Activated CD4-positive, alpha-beta T cell treated with anti-CD3 and anti-CD28 coated beads, Interleukin-2, Interleukin-4, amounts not matched to agents 100 ng/mL and 50 ng/mL, durations not matched to agents 16 hours and 8 hours (primary cell): Measurements from ENCODE around the gene KRT6C.
"Not testable (repeated sequence)": the region's sequence is repeated elsewhere in the genome, so short reads cannot be mapped to it uniquely, and the experiment has no call there.

Experiments
- DNase-seq: peaks from one replicate; pipeline ENCODE4 v3.0.0-alpha.2; 2020; ENCODE audit warnings: low spot score

KRT6C gene

GRCh38 chr12:52473768-52474167, at the start of gene KRT6C:
KRT6C (minus strand) TSS chr12:52473805; CDS start chr12:52473737, 68 bp downstream.
- DNase-seq: no peak

DNA sequence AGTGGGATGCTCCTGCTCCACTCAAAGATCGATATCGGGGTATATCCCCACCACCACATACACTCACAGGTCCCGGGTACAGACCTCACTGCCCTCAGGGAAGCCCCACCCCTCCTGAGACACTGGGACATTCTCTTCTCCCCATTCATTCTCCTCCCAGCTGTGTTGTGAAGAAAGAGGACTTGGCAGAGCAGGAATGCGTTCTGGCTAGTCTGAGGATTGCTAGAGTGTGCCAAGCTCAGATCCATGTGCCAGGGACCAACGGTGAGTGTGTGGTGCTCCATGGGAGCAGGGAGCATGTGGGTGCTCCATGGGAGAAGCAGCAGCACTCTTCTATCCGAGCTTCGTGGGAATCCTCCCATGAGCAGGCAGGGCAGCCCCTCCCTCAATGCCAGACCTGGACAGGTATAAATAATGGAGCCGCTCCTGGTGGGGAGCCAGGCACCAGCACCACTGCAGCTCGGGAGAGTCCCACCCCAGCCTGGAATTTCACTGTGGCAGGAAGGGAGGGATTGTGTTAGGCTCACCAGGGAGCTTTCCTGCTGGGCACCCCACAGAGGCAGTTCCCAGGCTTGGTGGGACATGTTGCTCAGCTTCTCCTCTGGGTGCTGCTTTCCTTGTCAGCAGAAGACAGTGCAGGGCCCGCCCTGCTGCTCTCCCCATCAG, 48.9 kb upstream of the KRT6C start:
- no peak for DNase-seq

GRCh38 chr12:52521568-52522266, 48.1 kb upstream of the KRT6C start:
- no peak for DNase-seq

DNA sequence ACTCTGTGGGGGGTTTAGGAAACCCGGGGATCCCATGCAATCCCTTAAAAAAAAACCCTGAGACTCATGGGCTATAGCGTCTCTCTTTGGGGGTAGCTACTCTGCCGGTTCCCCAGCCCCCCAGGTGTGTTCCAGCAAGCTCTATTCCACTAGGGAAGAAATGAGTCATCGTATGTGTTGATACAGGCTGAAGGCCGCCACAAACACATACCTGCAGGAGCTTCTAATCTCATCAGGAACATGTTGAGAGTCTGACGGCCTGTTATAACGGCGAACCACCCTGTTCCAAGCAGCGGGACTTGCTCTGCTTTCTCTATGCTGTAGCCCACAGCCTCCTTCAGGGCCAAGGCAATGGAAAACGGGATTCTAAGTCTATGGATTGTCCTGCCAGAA, 47.6 kb upstream of the KRT6C start:
- no peak for DNase-seq

DNA sequence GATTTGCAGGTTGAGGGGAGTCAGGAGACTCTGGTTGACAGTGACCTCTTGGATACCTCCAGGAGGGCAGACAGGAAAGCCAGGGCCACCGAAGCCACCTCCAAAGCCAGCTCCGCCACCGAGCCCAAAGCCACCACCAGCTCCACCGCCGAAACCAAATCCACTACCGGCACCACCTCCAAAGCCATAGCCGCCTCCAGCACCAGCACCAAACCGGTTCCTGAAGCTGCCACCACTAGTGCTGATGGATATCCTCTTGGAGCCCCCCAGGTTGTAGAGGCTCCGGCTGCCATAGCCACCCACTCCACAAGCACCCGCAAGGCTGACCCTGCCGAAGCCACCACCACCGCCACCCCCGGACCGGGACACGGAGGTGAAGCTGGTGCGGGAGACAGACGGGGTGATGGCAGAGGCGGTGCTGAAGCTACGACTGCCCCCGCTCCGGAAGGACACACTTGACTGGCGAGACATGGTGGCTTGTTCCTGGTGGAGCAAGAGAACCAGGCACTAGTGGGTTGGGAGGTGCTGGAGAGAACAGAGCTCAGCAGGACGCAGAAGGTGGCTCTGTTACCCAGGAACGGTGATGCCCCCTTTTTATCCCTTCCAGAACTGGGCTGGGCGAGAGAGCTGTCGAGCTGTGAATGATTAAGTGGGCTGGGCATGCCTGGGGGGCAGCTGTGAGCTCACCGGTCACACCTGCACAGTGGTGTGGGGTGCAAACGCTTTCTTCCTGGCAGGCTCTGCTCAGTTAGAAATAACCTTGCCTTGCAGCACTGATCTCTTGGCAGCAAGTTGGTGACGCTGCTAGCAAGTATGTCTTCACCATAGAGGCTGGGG, 46.4 kb upstream of the KRT6C start, which contains the start of gene KRT5:
Gene KRT5 (minus strand): TSS at position 569 of the 837 bp plus-strand sequence. CDS start 98 bp downstream, at position 471.
- no peak for DNase-seq

- DNase-seq: no peak
Measured at GRCh38 chr12:52519387-52519703, 45.7 kb upstream of the KRT6C start.

GRCh38 chr12:52518574-52519386, 45.2 kb upstream of the KRT6C start:
- DNase-seq: no peak

DNA sequence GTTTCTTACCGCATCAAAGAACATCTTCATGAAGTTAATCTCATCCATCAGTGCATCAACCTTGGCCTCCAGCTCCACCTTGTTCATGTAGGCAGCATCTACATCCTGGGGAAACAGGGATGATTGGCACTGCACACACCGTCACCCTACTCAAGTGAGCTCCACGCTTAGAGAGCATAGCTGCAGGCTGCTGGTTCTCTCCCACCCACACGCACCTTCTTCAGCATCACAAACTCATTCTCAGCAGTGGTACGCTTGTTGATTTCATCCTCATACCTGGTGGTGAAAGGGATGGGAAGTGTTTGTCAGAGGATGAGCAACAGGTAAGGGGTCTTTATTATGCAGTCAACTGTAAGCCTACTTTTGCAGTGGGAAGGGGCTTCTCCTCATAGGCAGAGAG, 44.3 kb upstream of the KRT6C start:
- no peak for DNase-seq

DNA sequence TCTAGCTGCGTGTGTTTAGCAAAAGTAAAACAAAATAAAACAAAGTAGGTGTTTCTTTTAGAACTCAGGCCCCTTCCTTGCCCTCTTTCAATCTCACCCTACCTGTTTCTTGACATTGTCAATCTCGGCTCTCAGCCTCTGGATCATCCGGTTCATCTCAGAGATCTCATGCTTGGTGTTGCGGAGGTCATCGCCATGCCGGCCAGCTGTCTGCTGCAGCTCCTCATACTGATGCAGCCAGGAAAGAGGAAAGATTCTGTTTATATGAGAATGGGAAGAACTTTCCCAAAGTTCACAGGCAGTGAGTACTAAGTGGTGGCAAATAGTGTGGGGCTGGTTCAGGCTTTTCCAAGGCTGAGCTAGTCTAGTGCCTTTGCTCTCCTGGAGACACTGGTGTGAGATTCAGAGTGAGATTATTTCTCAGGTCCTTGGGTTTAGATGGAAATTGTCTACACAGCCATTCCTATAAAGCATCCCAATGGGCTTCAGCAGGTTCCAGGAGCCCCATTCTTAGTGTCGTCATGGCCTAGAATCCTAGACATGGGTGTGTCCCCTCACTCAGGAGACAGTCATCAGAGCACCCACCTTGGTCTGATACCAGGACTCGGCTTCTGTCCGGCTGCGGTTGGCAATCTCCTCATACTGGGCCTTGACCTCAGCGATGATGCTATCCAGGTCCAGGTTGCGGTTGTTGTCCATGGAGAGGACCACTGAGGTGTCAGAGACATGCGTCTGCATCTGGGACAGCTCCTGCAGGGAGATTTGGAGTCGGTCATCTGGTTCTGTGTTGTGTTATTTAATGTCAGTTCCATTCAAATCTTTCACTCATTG, 43.6 kb upstream of the KRT6C start:
- no peak for DNase-seq

- DNase-seq: no peak
Measured at GRCh38 chr12:52515927-52516831, 42.6 kb upstream of the KRT6C start.

GRCh38 chr12:52515319-52515646, 41.7 kb upstream of the KRT6C start:
- DNase-seq: no peak

DNA sequence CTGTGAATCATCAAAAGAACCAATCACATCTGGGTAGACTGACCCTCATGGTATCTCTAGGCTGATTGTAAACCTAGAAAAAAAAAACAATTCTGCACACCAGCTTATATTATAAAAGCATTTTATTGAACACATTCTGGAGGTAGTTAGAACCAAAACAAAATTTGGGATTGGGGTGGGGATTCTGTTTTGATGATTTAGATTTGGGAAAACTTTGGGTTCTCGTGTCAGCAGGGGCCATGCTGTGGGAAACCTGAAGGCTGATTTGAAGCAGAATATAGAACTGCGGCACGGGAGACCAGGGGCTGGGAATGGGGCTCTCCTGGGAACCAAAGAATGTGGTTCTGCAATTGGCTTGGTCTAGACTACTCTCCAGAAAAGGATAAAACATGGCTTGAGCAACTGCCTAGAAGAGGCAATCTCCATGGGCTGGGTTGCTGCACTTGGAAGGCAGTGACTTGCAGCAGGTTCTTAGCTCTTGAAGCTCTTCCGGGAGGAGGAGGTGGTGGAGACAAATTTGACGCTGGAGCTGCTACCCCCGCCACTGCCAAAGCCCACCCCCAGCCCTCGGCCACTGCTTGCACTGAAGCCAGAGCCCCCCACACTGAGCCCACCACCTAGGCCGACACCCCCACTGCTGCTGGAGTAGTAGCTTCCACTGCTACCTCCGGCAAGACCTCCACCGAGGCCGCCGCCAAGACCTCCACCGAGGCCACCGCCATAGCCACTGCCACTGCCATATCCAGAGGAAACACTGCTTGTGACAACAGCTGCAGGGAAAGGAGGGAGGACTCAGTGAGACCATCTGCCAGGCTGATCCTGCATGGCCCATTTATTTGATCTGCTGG, 41.1 kb upstream of the KRT6C start:
- no peak for DNase-seq

GRCh38 chr12:52513736-52514135, 40.1 kb upstream of the KRT6C start:
- DNase-seq: no peak

- DNase-seq: no peak
Measured at GRCh38 chr12:52508211-52508610, 34.6 kb upstream of the KRT6C start.

DNA sequence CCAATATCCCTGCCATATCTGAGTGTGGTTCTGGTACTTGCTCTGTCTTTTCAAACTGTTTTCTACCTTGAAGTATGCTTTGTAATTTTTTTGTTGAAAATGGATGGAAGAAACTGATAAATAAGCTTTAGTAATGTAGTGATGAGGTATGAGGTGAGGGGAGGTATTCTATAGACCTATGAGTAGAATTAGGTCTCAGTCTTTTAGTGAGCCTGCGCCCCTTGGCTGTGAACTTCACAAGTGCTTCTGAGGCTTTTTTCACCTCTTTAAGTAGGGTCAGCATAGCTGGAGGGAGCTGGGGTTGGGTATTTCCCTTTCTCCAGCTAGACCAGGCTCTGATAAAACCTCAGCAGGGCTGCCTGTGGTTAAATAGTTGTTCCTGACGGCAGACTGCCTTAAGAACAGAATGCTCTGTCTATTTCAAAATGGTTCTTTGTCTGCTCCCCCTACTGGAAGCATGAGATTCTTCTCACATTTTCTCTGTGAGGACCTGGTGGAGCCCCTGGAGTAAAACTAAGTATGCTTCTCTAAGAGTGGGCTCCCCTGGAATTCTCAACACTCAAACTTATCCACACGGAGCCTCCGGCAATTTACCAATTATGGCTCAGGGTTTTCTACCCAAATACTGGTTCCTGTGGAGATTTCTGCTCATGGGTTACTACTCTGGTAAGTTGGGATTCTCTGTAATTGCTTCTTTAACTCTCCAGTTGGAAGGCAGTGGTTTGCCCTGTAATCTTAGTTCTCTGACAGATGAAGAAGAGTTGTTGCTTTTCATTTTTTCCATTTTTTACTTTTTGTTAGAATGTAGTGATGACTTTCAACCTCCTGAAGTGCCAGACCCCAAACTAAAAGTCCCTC, 33.5 kb upstream of the KRT6C start:
- peak; percentile 14 for DNase-seq

DNA sequence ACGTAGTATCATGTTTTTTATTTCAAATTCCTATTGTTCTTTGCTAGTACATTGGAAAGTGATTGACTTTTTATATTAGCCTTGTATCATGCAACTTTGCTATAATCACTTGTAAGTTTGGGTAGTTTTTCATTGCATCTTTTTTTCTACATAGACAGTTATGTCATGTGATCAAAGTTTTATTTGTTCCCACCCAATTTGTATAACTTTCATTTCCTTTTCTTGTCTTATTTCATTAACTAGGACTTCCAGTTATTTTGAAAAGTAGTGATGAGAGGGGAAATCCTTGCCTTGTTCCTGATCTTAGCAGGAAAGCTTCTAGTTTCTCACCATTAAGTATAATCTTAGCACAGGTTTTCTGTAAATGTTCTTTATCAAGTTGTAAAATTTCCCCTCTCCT, 29.3 kb upstream of the KRT6C start:
- no peak for DNase-seq

DNA sequence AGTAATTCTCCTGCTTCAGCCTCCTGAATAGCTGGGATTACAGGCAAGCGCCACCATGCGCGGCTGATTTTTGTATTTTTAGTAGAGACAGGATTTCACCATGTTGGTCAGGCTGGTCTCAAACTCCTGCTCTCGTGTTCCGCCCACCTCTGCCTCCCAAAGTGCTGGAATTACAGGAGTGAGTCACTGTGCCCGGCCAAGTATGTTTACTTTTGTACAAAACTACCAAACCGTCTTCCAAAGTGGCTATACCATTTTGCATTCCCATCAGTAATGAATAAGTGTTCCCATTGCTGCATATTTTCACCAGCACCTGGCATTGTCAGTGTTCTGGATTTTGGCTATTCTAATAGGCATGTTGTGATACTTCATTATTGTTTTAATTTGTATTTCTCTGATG, 27.9 kb upstream of the KRT6C start:
- no peak for DNase-seq

DNA sequence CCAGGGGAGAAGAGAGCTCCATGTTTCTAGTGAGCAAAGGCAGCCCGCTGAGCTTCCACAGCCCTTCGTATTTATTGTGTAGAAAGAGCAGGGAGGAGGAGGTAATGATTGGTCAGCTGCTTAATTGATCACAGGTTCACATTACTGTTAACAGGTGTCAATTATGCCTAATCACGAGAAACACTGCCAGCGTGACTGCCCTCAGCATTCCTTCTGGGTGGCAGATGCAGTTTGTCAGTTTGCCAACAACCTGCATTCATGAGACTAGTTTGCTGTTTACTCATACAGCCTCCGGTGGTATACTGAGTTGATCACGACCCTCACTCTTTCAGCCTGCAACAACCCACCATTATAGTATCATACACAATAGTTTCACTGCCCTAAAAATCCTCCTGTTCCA, 27.0 kb upstream of the KRT6C start:
- DNase-seq: not testable (repeated sequence)
